ENCODE results near the gene KDM4D. TPM values are rescaled to one million over a fixed set of nuclear protein-coding genes. Genes with fewer than 3 reads are reported as not detected.
A peak's percentile ranks its signal among the peaks of the same experiment; 100 is the strongest.
"Not testable (repeated sequence)": the region's sequence is repeated elsewhere in the genome, so short reads cannot be mapped to it uniquely, and the experiment has no call there.

KDM4D gene
- total RNA-seq, 2 experiments from 2014 or later, result 2.4 to 2.8 TPM

GRCh38 chr11:95035316-95035715, 61.8 kb downstream of the KDM4D start:
- peaks cover 39% of the 10 kb centered on the region for H3K27me3 Mint-ChIP-seq
- no peak for DNase-seq
- no peaks in the 10 kb centered on the region for H3K36me3 Mint-ChIP-seq
- H3K4me1 Mint-ChIP-seq, result no peaks in the 10 kb centered on the region
- no peak overlapping the region for H3K4me3 Mint-ChIP-seq
- H3K27ac Mint-ChIP-seq, result no peak overlapping the region
- no peaks in the 10 kb centered on the region for H3K9me3 Mint-ChIP-seq

DNA sequence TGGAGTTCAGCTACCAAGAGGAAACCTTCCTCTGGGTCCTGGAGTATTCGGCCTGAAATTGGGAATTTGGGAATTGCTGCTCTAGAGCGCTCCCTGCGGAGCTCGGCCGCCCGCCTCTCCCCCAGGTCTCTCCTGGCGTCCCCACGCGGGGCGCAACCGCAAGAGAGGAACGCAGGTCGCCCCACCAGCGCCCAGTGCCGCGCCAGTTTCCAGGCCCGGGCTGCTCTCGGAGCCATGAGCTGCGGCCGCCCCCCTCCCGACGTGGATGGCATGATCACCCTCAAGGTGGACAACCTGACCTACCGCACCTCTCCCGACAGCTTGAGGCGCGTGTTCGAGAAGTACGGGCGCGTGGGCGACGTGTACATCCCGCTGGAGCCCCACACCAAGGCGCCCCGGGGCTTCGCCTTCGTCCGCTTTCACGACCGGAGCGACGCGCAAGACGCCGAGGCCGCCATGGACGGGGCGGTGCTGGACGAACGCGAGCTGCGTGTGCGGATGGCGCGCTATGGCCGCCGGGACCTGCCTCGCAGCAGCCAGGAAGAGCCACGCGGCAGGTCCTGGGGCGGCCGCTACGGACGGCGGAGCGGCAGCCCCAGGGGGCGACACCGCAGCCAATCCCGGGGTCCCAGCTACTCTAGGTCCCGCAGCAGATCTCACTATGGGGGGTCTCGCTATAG, 64.0 kb downstream of the KDM4D start:
- not testable (repeated sequence) for H3K9me3 Mint-ChIP-seq, H3K36me3 Mint-ChIP-seq, H3K4me1 Mint-ChIP-seq, H3K4me3 Mint-ChIP-seq, H3K27ac Mint-ChIP-seq
- DNase-seq, result peak; percentile 21
- peaks cover 42% of the 10 kb centered on the region for H3K27me3 Mint-ChIP-seq

- H3K27ac Mint-ChIP-seq, result no peak overlapping the region
- DNase-seq, result no peak
- peaks cover 33% of the 10 kb centered on the region for H3K27me3 Mint-ChIP-seq
- H3K36me3 Mint-ChIP-seq, result no peaks in the 10 kb centered on the region
- H3K4me1 Mint-ChIP-seq, result peaks cover 2% of the 10 kb centered on the region
- H3K9me3 Mint-ChIP-seq, result no peaks in the 10 kb centered on the region
- H3K4me3 Mint-ChIP-seq, result no peak overlapping the region
These were observed 68.7 kb downstream of the KDM4D start for GRCh38 chr11:95042239-95042638.

DNA sequence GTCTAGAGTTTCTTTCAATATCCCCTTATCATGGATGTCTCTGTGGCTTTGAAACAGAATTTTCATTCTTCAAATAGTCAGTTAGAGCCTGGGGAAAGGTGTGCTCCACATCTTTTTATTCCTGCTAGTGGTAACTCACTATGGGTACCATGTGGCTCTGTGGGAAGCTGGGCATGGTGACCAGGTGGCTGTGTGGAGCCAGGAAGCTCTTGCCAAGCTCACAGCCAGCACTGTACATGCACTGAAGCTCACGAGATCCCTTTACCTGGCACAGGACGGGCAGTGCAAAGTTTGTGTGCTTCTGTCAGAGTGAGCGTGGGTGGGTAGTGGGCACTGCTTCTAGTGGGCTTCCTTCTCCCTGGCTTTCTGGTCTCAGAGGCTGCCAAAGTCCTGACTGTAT, 69.4 kb downstream of the KDM4D start:
- H3K9me3 Mint-ChIP-seq, result no peaks in the 10 kb centered on the region
- no peaks in the 10 kb centered on the region for H3K36me3 Mint-ChIP-seq
- H3K27ac Mint-ChIP-seq, result no peak overlapping the region
- H3K4me3 Mint-ChIP-seq, result no peak overlapping the region
- DNase-seq, result no peak
- H3K27me3 Mint-ChIP-seq, result peaks cover 32% of the 10 kb centered on the region
- H3K4me1 Mint-ChIP-seq, result peaks cover 2% of the 10 kb centered on the region

DNA sequence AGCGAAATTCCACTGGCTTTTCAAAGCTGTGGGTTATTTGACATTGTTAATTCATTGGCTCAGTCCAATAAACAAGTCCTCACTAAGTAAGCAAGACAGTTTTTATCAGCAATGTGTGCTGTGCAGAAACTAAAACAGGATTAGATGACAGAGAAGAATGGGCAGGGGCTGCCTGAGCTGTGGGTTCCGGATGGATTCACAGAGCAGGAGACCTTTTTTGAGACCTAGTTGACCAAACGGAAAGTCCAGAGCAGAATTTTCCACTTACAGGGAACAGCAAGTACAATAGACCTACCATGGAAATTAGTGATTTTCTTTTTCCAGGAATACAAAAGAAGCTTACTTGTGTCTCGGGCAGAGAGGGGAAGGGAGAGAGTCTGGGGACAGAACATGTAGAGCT, 70.5 kb downstream of the KDM4D start:
- no peaks in the 10 kb centered on the region for H3K36me3 Mint-ChIP-seq
- no peaks in the 10 kb centered on the region for H3K9me3 Mint-ChIP-seq
- no peak overlapping the region for H3K27ac Mint-ChIP-seq
- H3K4me1 Mint-ChIP-seq, result peaks cover 2% of the 10 kb centered on the region
- H3K4me3 Mint-ChIP-seq, result no peak overlapping the region
- peaks cover 27% of the 10 kb centered on the region for H3K27me3 Mint-ChIP-seq
- DNase-seq, result no peak

- Mint-ChIP-seq H3K4me1 (peaks cover 2% of the 10 kb centered on the region), H3K36me3 (no peaks in the 10 kb centered on the region), H3K27me3 (peaks cover 33% of the 10 kb centered on the region), H3K4me3 (no peak overlapping the region), H3K9me3 (no peaks in the 10 kb centered on the region), H3K27ac (no peak overlapping the region)
- no peak for DNase-seq
These were observed 72.3 kb downstream of the KDM4D start for GRCh38 chr11:95045812-95046211.

Other genes starting within 250 kb of the KDM4D start
- gene AMOTL1, start 205.4 kb upstream of the KDM4D start, total RNA-seq, result 1 to 10 TPM; 1.0 to 1.3 TPM
- 10 to 100 TPM; 84.7 to 91.4 TPM for gene CWC15, start 153 bp upstream of the KDM4D start, total RNA-seq
- not detected for gene KDM4E, start 51.5 kb downstream of the KDM4D start, total RNA-seq
- not detected for gene KDM4F, start 75.7 kb downstream of the KDM4D start, total RNA-seq
- gene SRSF8, start 93.2 kb downstream of the KDM4D start, total RNA-seq, result 10 to 100 TPM; 46.6 to 47.0 TPM
- 10 to 100 TPM; 21.5 to 22.1 TPM for gene ENDOD1, start 116.1 kb downstream of the KDM4D start, total RNA-seq

Measured in activated naive CD8-positive, alpha-beta T cell treated with anti-CD3 and anti-CD28 coated beads for 36 hours (primary cell).